Activated T-helper 9 cell treated with anti-CD3 and anti-CD28 coated beads, Interleukin-2, amount 50 U/mL, for 16 hours (primary cell): Measurements from ENCODE around the gene AQP12A.

Source experiments
- DNase-seq: peaks from one replicate; pipeline ENCODE4 v3.0.0-alpha.2; 2020; ENCODE audit warnings: low read depth

AQP12A gene

DNA sequence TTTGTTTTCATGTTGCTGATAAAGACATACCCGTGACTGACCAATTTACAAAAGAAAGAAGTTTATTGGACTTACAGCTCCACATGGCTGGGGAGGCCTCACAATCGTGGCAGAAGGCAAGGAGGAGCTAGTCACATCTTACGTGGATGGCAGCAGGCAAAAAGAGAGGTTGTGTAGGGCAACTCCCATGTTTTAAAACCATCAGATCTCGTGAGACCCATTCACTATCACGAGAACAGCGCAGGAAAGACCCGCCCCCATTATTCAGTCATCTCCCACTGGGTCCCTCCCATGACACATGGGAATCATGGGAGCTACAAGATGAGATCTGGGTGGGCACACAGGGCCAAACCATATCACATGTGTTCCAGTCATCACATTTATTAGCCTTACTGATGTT is 16.8 kb downstream of the AQP12A start:
- no peak for DNase-seq

DNA sequence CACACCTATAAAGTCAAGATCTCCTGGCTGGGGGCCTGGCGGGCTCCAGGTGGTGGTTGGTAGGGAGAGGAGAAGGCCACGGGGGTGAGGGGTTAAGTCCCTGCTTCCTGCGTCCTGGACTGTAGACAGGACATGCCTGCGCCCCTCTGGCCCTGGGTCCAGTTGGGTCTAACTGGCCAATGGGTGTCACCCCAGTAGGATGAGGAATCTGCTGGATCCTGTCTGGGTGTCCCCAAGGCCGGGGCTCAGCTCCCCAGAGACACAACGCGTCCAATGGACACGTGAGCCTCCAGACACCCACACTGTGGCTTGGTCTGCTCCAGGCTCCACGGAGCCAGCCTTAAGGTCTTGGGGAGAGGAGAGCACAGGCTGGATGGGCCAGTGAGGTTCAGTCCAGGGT is 19.6 kb downstream of the AQP12A start:
- no peak for DNase-seq

- no peak for DNase-seq
These were observed 20.0 kb downstream of the AQP12A start for GRCh38 chr2:240711701-240712100.

DNA sequence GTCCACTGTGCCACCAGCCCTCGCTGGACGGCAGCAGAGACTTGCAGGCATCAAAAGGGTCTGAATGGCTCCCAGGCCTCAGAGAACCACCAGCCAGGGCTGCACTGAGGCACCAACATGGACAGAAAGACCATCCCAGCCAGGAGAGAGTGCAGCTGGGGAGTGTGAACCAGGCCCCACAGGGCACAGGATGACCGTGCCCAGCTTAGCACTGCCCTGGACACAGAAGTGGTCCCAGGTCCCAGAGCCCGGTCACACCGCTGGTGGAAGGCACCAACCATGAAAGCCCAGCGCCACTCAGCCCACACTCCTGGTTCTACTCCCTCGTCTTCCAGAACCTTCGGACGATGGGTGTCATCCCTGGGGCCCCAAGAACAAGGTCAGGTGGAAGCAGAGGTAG is 20.5 kb downstream of the AQP12A start:
- no peak for DNase-seq

DNA sequence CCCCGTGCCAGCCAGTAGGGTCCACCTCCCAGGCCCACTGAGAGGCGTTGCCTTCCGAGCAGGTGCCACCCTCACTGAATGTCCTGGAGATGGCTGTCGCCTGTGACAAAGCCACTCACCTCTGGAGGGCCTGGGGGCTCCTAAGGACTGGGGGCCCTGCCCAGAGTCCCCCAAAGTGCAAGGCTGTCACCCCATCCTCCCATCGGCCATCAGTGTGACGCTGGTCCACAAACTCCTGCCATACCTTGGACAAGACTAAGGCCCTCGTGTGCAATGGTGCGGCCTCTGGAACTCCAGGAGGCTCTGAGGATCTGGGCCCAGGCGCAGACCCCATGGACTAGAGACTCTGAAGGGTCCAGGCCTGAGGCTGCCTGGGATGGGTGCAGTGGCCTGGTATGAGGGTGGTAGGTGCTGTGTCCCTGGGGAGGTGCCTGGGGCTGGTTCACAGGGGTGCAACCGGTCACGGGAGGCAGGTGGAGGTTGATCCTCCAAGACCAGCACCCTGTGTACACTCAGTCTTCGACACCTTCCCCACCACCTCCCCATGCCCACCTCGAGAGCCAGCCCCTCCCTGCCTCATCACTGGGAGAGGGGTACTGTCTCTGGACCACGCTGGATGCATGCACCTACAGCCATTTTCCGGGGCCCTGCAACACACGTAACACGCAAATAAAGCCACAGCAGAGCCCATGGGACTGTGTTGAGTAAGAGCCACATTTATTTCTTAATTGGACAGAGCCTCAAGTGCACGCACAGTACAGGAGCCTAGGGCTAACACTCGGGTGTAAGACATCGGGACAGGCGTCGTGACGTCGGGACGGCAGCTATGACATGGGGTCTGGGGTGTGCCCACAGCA is 21.6 kb downstream of the AQP12A start:
- no peak for DNase-seq

GRCh38 chr2:240713928-240714746 is 22.5 kb downstream of the AQP12A start:
- no peak for DNase-seq

GRCh38 chr2:240714747-240715725 is 23.4 kb downstream of the AQP12A start:
- no peak for DNase-seq

GRCh38 chr2:240716130-240716798 is 24.6 kb downstream of the AQP12A start:
- DNase-seq: no peak

DNA sequence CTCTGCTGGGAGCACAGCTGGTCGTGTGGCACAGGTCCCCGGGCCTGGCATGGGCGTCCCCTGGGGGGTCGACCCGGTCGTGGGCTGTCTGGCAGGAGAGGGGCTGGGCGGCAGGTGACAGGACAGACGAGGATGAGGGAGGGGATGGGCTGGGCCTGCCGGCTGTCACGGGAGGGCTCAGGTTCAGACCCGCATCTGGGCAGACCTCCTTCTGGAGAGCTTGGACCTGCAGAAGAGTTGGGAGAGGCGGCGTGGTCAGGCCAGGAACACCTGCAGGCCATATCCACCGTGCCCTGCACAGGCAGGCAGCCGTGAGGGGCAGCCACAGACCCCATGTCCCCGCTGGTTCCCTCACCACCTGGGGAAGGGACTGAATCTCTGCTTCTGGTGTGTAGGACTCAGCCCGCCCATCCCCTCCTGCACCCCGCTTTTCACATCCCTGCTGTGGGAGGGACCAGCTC is 25.5 kb downstream of the AQP12A start:
- no peak for DNase-seq

- no peak for DNase-seq
These were observed 26.3 kb downstream of the AQP12A start for GRCh38 chr2:240717681-240718581.

- DNase-seq: no peak
These were observed 27.3 kb downstream of the AQP12A start for GRCh38 chr2:240718896-240719490.

DNA sequence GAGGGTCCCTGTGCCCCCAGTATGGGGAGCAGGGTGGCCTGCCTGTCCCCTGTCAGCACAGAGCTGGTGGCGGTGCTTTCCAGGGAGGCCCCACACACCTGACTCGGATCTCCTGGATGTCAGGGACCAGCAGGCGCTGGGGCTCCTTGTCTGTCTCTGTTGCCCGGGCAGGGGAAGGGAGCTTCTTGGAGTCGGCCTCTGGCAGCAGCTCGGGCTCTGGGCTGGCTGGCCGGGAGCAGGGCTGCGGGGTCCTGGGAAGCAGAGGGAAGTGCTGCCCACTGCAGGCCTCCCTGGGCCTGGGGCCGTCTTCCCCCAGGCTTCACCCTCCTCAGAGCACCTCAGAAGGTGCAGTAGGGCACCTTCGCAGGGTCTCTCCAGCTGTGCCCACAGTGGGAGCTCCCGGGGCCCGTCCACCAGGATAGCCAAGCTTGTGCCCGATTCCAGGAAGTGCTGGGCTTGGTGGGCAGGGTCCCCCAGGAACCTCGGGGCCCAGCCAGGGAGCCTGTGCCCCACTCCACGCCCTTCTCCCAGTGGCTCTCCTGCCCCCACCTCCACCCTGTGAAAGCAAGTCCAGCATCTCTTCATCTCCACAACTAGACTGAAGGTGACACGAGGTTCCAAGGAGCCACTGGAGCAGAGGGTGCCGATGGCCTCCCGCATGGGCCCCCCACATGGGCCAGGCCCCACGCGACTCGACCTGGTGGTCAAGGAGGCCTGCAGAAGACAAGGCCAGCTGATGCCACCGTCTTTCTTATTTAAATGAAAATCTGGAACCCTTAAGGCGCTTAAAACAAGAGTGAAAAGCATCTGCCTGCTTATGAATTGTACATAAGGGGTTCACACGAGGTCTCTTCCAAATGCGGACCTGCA is 28.2 kb downstream of the AQP12A start:
- DNase-seq: no peak

GRCh38 chr2:240720686-240721595 is 29.3 kb downstream of the AQP12A start:
- DNase-seq: no peak

DNA sequence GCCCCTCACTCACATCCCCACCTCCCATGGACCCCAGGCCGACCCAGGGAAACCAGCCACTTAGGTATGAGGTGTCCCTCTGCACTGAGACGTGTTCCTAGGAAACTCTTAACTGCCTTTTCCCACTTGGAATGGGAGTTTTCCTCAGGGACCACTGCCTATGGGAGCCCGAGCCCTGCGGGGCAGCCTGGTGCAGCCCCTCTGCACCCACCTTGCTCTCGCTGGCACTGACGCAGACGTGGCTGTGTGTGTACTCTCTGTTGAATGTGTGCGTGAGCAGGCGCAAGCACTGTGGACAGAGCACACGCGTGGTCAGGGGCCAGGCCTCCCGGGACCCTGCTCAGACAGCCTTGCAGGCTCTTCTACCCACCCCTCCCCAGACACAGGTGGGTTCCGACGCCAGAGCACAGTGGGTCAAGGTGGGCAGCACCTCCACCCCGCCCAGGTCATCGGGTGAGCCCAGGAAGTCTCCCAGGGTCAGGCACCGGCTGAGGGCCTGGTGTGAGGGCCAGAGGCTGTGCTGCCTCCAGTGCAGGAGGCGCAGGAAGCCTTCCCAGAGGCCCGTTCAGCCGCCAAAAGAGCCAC is 30.0 kb downstream of the AQP12A start:
- DNase-seq: no peak

DNA sequence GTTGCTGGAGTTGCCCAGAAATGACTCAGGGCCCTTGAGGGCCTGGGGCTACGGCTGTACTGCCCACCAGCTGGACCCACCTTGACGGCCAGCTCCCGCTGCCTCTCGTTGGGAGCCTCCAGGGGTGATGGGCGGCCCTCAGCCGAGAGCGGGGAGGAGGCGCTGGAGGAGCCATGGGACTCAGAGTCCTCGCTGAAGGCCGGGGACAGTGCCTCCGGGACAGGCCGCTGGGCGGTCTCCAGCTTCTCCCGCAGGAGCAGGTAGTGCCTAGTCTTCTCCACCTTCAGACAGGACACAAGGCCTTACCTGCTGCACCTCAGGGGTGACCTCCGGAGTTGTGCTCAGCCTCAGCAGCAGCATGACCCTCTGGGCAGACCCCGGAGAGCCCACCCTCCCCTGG is 30.7 kb downstream of the AQP12A start:
- DNase-seq: no peak

GRCh38 chr2:240722796-240723735 is 31.4 kb downstream of the AQP12A start:
- DNase-seq: no peak
